Liver (tissue), 9 donors: ENCODE data around the gene CIC. TPM values are rescaled to one million over a fixed set of nuclear protein-coding genes. Genes with fewer than 3 reads are reported as not detected.

Experiments used
- DNase-seq: peaks from one replicate; pipeline ENCODE4 v3.0.0-alpha.2; 2017; ENCODE audit warnings: low spot score
- H3K27ac ChIP-seq, 2 donors: one replicate each; pipeline ENCODE4 v1.7.0; 2013; ENCODE audit warnings: inconsistent platforms in 2 of 2, low read length in 2 of 2, control low read depth in 1 of 2, low read depth in 1 of 2, mild to moderate bottlenecking in 1 of 2
- H3K27me3 ChIP-seq, 4 donors: one replicate each; pipeline versions ENCODE4 v1.6.1 to v1.7.0; 2013; ENCODE audit warnings: low read length in 3 of 4, inconsistent platforms in 1 of 4, mild to moderate bottlenecking in 1 of 4, moderate library complexity in 1 of 4; ENCODE audit not compliant: control insufficient read depth in 4 of 4, insufficient read depth in 4 of 4
- H3K36me3 ChIP-seq, 4 donors: one replicate each; pipeline versions ENCODE4 v1.6.1 to v1.7.0; 2013; ENCODE audit warnings: low read length in 3 of 4, mild to moderate bottlenecking in 3 of 4, low read depth in 1 of 4, moderate library complexity in 1 of 4; ENCODE audit not compliant: control insufficient read depth in 4 of 4, insufficient read depth in 3 of 4
- H3K4me1 ChIP-seq, 4 donors: one replicate each; pipeline versions ENCODE4 v1.6.1 to v1.7.0; 2013; ENCODE audit warnings: low read length in 3 of 4, mild to moderate bottlenecking in 3 of 4, moderate library complexity in 1 of 4; ENCODE audit not compliant: control insufficient read depth in 4 of 4, insufficient read depth in 4 of 4
- H3K4me3 ChIP-seq, 3 donors: one replicate each; pipeline versions ENCODE4 v1.6.1 to v1.7.0; 2013; ENCODE audit warnings: low read length in 3 of 3, control low read depth in 1 of 3, low read depth in 1 of 3, mild to moderate bottlenecking in 1 of 3
- H3K9ac ChIP-seq, 2 donors: one replicate each; pipeline ENCODE4 v1.7.0; 2013; ENCODE audit warnings: low read length in 2 of 2, mild to moderate bottlenecking in 2 of 2, moderate library complexity in 2 of 2, control low read depth in 1 of 2, low read depth in 1 of 2
- H3K9me3 ChIP-seq, 4 donors: one replicate each; pipeline versions ENCODE4 v1.6.1 to v1.7.0; 2013; ENCODE audit warnings: low read length in 3 of 4; ENCODE audit not compliant: control insufficient read depth in 4 of 4
- GABPA ChIP-seq, 2 donors: IDR thresholded peaks in 1 of 2; conservative IDR thresholded peaks in 1 of 2; 2 replicates each; pipeline ENCODE4 v1.6.1; 2016; ENCODE audit warnings: antibody characterized with exemption in 2 of 2, mild to moderate bottlenecking in 1 of 2, moderate library complexity in 1 of 2
- NR2F2 ChIP-seq: IDR thresholded peaks from 2 replicates; pipeline ENCODE4 v1.6.1; 2016; ENCODE audit warnings: antibody characterized with exemption
- RAD21 ChIP-seq, 2 donors: IDR thresholded peaks; 2 replicates each; pipeline ENCODE4 v1.6.1; 2016; ENCODE audit warnings: antibody characterized with exemption in 2 of 2, mild to moderate bottlenecking in 2 of 2
- RXRA ChIP-seq, 2 donors: IDR thresholded peaks; 2 replicates each; pipeline ENCODE4 v1.6.1; 2017 to 2018; ENCODE audit warnings: antibody characterized with exemption in 2 of 2, mild to moderate bottlenecking in 1 of 2
- SP1 ChIP-seq: IDR thresholded peaks from 2 replicates; pipeline ENCODE4 v1.6.1; 2018; ENCODE audit warnings: antibody characterized with exemption, mild to moderate bottlenecking
- WGBS: extraction: QIAGEN DNeasy Blood & Tissue Kit; methylation state at CpG from one replicate; pipeline ENCODE4 v1.1.7; 2013; 5-methylcytosine and 5-hydroxymethylcytosine counted together
- polyA plus RNA-seq, 2 donors: library from polyadenylated mRNA; stranded (reverse) in 1 of 2; unstranded in 1 of 2; fragments of 200-250 nt in 1 of 2; fragments of >200 nt in 1 of 2; fragmentation: Nextera tagmentation in 1 of 2; extraction: Ambion mirVana in 1 of 2; gene quantifications; one replicate each; pipeline versions ENCODE4 v1.2.1 to v1.2.3, GENCODE V29; 2013 to 2015
- total RNA-seq, 2 donors: library from RNA; depleted of rRNA; stranded (reverse); fragments of >200 nt; gene quantifications; one replicate each; pipeline ENCODE4 v1.2.3, GENCODE V29; 2014
- TF ChIP-seq, protein P1 (sequence below): IDR thresholded peaks from 2 replicates; pipeline ENCODE4 v1.6.1; 2016; ENCODE audit warnings: antibody characterized with exemption, mild to moderate bottlenecking
- TF ChIP-seq, protein P2 (sequence below): fragments of 150-350 bp; IDR thresholded peaks from 2 replicates; pipeline ENCODE4 v1.5.1; 2017; ENCODE audit warnings: improper control_type of control experiment, low read depth, low read length; ENCODE audit not compliant: missing input control
- TF ChIP-seq, protein P3 (sequence below): IDR thresholded peaks from 2 replicates; pipeline ENCODE4 v1.6.1; 2016; ENCODE audit warnings: antibody characterized with exemption
- TF ChIP-seq, protein P4 (sequence below): IDR thresholded peaks from 2 replicates; pipeline ENCODE4 v1.6.1; 2016; ENCODE audit warnings: antibody characterized with exemption
- donor health status: healthy.
- donor health status: healthy.
- donor health status: healthy.
- donor health status: healthy.
- donor health status: healthy.

CIC gene
- total and polyA plus RNA-seq, 4 donors: 5.6 to 21.3 (median 17.2) TPM

DNA sequence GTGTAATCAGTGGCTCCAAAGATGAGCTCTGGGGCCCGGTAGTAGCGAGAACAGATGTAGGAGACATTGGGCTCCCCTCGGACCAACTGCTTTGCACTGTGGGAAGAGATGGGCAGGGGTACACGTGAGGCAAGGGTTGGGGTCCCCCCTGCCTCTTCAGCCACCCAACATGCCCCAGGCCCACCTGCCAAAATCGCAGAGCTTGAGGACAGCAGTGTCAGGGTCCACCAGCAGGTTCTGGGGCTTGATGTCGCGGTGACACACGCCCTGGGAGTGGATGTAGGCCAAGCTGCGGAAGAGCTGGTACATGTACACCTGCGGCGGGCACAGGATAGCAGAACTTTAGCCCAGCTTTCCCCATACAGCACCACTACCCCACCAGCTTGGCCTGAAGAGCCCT lies 34.7 kb upstream of the CIC start (continued):
- TF ChIP-seq, protein P1, sequence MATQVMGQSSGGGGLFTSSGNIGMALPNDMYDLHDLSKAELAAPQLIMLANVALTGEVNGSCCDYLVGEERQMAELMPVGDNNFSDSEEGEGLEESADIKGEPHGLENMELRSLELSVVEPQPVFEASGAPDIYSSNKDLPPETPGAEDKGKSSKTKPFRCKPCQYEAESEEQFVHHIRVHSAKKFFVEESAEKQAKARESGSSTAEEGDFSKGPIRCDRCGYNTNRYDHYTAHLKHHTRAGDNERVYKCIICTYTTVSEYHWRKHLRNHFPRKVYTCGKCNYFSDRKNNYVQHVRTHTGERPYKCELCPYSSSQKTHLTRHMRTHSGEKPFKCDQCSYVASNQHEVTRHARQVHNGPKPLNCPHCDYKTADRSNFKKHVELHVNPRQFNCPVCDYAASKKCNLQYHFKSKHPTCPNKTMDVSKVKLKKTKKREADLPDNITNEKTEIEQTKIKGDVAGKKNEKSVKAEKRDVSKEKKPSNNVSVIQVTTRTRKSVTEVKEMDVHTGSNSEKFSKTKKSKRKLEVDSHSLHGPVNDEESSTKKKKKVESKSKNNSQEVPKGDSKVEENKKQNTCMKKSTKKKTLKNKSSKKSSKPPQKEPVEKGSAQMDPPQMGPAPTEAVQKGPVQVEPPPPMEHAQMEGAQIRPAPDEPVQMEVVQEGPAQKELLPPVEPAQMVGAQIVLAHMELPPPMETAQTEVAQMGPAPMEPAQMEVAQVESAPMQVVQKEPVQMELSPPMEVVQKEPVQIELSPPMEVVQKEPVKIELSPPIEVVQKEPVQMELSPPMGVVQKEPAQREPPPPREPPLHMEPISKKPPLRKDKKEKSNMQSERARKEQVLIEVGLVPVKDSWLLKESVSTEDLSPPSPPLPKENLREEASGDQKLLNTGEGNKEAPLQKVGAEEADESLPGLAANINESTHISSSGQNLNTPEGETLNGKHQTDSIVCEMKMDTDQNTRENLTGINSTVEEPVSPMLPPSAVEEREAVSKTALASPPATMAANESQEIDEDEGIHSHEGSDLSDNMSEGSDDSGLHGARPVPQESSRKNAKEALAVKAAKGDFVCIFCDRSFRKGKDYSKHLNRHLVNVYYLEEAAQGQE: no peak
- no peak for TF ChIP-seq SP1
- TF ChIP-seq, protein P2, sequence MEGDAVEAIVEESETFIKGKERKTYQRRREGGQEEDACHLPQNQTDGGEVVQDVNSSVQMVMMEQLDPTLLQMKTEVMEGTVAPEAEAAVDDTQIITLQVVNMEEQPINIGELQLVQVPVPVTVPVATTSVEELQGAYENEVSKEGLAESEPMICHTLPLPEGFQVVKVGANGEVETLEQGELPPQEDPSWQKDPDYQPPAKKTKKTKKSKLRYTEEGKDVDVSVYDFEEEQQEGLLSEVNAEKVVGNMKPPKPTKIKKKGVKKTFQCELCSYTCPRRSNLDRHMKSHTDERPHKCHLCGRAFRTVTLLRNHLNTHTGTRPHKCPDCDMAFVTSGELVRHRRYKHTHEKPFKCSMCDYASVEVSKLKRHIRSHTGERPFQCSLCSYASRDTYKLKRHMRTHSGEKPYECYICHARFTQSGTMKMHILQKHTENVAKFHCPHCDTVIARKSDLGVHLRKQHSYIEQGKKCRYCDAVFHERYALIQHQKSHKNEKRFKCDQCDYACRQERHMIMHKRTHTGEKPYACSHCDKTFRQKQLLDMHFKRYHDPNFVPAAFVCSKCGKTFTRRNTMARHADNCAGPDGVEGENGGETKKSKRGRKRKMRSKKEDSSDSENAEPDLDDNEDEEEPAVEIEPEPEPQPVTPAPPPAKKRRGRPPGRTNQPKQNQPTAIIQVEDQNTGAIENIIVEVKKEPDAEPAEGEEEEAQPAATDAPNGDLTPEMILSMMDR: no peak

DNA sequence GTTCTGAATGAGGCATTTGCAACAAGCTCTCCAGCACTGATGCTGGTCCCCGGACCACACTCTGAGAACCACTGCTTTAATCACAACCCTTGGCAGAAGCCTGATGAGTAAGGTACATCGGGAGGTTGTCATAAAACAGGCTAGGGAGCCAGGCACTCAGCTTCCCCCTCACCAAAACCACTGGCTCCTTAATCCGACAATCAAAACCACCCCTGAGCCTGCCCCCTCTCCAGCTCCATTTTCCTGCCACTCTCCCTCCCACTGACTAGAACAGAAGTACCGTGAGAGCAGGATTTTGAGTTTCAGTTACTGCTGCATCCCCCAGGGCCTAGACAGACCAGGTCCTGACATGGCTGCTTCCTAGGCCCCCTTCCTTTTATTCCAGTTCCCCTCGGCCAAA lies 33.9 kb upstream of the CIC start:
- Histone ChIP-seq H3K4me1 (no peaks in the 10 kb centered on the region), H3K9ac (no peak overlapping the region), H3K36me3 (peaks cover 18 to 60% (median 38%) of the 10 kb centered on the region in 4 donors), H3K4me3 (no peak overlapping the region), H3K27me3 (no peaks in the 10 kb centered on the region), H3K9me3 (no peaks in the 10 kb centered on the region), H3K27ac (no peak overlapping the region)
- TF ChIP-seq, protein P3, sequence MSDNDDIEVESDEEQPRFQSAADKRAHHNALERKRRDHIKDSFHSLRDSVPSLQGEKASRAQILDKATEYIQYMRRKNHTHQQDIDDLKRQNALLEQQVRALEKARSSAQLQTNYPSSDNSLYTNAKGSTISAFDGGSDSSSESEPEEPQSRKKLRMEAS: no peak
- TF ChIP-seq RAD21 (IDR thresholded peaks at IDR 0.05) (no peak), GABPA (IDR thresholded peaks at IDR 0.05 in 1 of 2, conservative IDR thresholded peaks at IDR 0.05 in 1 of 2) (no peak), NR2F2 (no peak), RXRA (IDR thresholded peaks at IDR 0.05) (no peak)
- TF ChIP-seq, protein P2: no peak
- TF ChIP-seq, protein P1: no peak
- TF ChIP-seq, protein P4, sequence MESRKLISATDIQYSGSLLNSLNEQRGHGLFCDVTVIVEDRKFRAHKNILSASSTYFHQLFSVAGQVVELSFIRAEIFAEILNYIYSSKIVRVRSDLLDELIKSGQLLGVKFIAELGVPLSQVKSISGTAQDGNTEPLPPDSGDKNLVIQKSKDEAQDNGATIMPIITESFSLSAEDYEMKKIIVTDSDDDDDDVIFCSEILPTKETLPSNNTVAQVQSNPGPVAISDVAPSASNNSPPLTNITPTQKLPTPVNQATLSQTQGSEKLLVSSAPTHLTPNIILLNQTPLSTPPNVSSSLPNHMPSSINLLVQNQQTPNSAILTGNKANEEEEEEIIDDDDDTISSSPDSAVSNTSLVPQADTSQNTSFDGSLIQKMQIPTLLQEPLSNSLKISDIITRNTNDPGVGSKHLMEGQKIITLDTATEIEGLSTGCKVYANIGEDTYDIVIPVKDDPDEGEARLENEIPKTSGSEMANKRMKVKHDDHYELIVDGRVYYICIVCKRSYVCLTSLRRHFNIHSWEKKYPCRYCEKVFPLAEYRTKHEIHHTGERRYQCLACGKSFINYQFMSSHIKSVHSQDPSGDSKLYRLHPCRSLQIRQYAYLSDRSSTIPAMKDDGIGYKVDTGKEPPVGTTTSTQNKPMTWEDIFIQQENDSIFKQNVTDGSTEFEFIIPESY: no peak
- WGBS: 81% methylated on average over 5 of the region's 5 CpGs
- DNase-seq: no peak
